ENCODE measurements around the gene MYL12A.
A peak's percentile ranks its signal among the peaks of the same experiment; 100 is the strongest.
"Not testable (repeated sequence)": the region's sequence is repeated elsewhere in the genome, so short reads cannot be mapped to it uniquely, and the experiment has no call there.

Gene MYL12A

DNA sequence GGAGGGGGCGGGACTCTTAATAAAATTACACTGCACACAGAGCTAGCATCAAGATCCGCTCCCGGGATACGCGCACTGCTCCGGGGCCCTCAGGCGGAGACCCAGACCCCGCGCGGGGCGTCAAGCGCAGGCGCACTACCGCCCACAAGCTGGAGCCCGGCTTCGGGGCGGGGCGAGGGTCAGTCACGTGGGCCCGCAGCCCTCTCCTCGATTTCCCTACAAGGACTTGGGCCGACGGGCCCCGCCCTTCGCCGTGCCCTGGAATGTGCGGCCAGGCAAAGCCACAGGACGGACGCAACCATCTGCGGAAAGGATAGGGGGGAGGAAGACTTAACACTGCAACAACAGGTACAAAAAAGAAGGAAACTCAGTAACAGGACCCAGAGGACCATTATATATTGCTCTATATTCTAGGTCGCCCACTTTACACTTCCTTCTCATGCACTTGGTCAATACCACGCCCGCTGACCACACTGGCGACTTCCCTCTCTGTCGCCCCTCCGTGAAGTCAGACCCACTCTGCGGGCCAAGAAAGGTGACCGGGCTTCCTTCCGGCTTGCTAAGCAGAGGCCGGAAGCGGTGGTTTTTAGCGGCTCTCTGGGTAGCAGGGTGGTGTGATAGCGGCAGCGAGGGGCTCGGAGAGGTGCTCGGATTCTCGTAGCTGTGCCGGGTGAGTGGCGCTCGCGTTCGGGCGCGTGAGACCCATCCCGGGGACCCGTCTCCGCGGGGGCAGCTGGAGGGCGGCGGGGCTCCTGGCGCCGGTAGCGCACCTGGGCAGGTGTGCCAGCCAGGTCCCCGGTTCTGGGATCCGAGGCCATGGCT, at the start of gene MYL12A:
Gene MYL12A, plus strand, starts transcription at position 562 of the 822 bp plus-strand sequence. CDS start 5,447 bp downstream, outside the sequence.
- DNase-seq (ENCODE audit: low read depth) = peak; percentile 82

DNA sequence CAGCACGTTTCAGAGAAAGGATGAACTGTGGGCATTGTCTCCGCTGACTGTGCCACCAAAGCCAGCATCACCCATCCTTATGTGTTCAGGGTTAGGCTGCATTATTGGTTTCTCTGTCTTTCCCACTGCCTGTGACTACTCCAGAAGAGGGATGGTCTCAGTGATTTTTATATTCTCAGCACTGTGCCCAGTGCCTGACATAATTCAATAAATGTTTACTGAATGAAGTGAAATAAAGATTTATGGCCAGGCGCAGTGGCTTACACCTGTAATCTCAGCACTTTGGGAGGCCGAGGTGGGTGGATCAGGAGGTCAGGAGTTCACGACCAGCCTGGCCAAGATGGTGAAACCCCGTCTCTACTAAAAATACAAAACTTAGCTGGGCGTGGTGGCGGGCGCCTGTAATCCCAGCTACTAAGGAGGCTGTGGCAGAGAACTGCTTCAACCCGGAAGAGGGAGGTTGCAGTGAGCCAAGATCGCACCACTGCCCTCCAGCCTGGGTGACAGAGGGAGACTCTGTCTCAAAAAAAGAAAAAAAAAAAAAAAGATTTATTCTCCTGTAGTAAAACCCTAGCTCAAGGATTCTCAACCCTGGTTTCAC, 49.2 kb upstream of the MYL12A start:
- not testable (repeated sequence) for DNase-seq (ENCODE audit: low read depth)

DNA sequence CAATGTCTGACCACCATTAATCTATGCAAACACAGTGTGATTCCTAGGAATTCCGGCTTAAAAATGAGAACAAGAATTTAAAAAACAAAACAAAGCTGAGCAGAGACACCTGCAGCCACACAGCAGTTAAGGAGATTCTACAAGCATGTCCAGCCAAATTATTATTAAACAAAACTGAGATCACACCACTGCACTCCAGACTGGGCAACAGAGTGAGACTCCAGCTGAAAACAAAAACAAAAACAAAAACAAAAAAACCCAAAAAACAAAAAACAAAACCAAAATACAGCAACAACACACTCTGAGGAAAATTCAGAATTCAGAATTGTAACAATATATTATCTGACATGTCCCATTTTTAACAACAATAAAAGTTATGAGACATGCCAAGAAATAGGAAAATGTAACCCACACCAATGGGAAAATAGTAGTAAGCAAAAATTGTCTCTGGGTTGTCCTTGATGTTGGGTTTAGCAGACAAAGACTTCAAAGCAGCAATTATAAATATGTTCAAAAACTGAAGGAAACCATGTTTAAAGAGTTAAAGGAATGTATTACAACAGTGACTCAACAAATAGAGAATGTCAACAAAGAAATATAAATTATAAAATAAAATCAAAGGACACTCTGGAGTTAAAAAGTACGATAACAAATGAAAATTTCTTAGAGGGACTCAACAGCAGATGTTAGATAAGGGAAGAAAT, 47.5 kb upstream of the MYL12A start:
- no peak for DNase-seq (ENCODE audit: low read depth)

DNA sequence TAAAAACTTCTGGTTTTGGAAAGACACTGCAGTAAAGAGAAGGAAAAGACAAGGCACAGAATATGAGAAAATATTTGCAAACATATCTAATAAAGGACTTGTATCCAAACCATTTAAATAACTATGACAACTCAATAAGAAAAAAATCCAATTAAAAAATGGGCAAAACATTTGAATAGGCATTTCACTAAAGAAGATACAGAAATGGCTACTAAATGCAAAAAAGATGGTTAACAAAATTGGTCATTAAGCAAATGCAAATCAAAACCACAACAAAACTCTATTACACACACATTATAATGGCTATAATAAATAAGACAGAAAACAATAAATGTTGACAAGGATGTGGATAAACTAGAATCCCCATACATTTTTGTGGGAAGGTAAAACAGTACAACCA, 42.4 kb upstream of the MYL12A start:
- no peak for DNase-seq (ENCODE audit: low read depth)

DNA sequence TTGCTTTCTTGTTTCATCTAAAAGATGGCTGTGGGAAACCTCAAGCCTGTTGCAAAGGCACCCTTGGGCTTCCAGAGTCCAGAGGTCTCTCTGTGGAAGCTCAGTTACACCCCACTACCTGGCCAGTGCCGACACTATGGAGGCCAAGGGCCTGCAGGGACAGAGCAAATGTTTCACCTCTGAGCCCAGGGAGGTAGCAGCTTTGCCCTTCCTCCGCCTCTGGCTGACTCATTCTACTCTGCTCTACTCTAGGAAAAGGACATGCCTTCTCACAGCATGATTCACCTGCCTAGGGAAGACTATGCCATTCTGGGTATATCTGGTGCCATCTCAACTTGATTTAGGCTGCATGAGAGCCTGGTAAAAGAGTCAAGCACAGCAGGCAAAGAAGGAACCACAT, 40.0 kb upstream of the MYL12A start:
- DNase-seq (ENCODE audit: low read depth) = no peak

DNA sequence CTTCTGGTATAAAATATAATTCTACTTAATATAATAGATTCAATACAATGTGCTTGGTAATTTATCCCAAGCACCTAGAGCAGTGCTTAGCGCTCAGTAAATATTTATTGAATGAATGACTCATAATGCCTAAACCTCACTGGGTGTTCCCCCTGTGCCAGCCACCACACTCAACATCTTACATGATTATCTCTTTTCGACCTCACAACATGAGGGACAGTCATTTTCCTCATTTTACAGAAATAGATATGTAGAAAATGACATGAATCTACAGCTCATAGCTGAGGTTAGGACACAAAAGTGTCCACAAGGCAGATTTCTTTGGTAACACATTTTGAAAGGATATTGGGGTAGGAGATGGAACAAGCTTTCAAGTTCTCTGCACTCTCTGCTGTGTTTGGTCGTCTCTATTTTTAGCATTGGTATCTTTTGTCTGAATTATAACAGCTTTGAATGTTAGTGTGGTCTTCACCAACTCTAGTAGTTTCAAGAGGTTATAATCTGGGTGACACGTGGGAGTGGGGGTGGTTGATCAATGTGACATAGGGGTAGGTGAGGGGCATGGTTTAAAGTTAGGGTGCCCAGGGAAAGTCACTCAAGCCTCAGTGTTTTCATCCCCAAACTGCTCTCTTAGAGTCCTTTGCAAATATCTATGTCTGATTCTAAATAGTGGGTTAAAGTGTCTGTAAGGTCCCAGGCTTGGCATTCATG, 37.6 kb upstream of the MYL12A start:
- no peak for DNase-seq (ENCODE audit: low read depth)

GRCh38 chr18:3211236-3211992, 36.2 kb upstream of the MYL12A start:
- no peak for DNase-seq (ENCODE audit: low read depth)

DNA sequence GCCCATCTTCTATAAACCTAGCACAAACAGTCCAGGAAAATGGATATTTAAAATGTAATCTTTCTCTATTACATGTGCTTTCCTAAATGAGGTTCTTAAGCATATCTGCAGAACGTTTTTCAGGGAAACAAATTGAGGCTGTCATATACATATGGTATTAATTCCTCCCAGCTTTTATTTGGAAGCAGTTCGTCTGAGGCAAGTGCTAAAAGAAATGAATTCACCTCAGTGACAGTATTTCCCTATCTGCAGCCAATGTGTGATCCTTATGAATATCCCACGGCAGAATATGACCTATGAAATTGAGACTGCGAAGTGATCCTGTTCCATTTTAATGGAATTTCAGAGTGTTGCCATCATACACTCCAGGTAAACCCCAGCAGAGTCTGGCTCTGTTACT, 34.9 kb upstream of the MYL12A start:
- no peak for DNase-seq (ENCODE audit: low read depth)

DNA sequence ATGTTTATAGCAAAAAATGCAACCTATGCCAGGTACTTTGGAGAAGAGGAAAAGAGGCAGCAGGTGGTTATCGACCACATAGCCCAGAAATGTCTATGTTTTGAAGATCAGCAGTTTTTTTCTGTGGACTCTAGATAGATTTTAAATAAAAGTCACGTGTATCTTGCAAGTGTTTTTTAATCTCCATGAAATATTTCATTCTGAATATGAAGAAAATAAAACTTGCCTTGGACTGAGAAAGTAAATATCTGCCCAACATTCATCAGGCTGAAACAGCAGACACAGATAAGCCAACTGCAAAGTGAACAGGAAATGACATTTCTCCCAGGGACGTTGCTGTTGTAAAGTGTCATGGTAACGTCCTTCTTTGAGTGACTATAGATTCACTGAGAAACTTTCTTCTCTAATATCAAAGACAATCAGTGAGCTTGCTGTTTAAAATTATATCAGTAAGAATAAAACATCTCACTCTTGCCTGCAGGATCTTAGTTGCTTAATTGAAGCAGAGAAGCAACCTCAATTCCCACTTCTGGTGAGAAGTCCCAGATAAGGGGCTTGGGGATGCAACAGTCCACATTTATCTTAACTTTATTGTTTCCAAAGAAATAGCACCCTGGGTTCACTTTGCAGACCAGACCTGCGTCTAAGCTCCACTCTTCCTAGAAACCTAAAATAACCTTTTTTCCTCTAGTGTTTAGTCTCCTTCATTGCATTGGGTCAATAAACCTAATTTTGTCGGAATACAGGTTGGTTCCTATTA, 34.1 kb upstream of the MYL12A start:
- no peak for DNase-seq (ENCODE audit: low read depth)

- DNase-seq (ENCODE audit: low read depth) = no peak
Observed at GRCh38 chr18:3214855-3215637, 32.6 kb upstream of the MYL12A start.

- DNase-seq (ENCODE audit: low read depth) = no peak
Observed at GRCh38 chr18:3216987-3217386, 30.6 kb upstream of the MYL12A start.

DNA sequence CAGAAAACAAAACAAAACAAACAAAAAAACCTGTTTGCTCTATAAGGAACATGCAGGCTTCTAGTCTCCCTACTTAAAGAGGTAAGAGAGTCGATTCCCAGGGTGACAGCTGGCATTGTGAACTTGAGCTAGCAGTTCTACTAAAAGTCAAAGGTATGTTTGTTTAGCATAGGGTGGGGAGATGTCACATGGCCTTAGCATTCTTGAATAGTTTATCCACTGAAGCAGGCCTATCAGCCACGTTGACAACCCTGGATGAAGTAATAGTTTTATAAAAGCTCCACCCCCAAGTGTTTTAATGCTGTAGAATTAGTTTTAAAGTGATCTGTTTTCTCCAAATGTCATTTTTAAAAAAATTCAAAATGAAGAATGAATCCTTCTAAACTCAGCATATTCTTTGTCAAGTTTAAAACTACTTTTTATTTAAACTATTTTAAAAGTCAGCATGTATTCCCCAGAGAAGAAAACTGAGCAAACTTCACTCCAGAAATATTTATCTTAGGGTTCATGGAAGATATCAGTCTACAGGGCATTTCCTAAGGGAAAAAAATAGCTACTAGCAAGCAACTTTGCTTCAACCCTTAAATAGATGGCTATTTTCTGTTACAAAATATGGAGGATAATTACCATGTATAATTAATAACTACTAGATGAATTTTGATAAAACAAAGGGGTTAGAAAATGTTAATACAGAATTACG, 29.5 kb upstream of the MYL12A start:
- DNase-seq (ENCODE audit: low read depth) = no peak

DNA sequence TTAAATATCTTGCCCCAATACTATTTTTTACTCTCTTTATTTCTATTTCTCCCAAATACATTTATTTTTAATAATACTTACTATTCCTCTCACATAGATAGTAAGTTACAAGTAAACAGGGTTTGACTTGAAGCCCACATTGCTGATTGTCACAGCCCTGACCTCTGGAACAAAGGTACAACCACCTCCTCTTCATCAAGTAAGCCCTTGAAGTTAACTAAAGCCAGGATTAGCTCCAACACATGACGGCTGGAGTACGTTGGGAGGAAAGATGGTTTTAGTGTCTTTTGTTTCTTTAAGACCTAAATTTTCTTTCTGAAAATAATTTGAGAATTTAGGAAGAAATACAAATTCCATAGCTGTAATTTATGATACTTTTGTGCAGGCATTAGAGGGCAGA, 28.8 kb upstream of the MYL12A start:
- DNase-seq (ENCODE audit: low read depth) = no peak

DNA sequence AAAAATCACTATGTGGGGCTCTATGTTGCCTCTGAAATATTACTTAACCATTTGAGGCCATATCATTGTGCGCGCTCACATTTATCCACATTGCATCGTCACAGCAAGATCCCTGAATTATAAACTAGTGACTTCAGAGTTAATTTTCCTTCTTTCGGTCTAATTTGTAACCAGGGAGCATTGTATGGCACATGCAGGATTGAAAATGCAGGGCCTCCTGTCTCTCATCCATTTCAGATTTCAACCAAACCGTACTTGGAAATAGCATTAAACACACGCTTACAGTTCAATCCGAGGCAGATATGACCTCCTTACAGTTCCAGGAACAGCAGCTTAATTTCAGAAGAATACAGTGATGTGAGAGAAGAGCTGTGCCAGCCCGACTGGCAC, 28.4 kb upstream of the MYL12A start:
- no peak for DNase-seq (ENCODE audit: low read depth)

GRCh38 chr18:3219631-3220335, 27.8 kb upstream of the MYL12A start, which contains the start of gene MYOM1:
Gene MYOM1 (minus strand): TSS chr18:3219968. CDS start chr18:3215223, 4,745 bp downstream.
- DNase-seq (ENCODE audit: low read depth) = no peak

DNA sequence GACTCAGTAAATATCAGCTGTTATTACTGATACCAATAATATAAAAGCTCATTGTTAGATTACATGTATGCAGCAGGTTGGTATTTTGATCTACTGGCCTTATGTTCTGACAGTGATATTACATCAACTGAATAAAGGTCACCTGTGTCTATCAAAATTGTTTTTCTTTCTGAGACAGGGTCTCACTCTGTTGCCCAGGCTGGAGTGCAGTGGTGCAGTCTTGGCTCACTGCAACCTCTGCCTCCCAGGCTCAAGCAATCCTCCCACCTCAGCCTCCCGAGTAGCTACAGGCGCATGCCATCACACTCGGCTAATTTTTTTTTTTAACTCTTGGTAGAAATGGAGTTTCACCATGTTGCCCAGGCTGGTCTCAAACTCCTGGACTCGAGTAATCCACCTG, 26.7 kb upstream of the MYL12A start:
- DNase-seq (ENCODE audit: low read depth) = not testable (repeated sequence)

DNA sequence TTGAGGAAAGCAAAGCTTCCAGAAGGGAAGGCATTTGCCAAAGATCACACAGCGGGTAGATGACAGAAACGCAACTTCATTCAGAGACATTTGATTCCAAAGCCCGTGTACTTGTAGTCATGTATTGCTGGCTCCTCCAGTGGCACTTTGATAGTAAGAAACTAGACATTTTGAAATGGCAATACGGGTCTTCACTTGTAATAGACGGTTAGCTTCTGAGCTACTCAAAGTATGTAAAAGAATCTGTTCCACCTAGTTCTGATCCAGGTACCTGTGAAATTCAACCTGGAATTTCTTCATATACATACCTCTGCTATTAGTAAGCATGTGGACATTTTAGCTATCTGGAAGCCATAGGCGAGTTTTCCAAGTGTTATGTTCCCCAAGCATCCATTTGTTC, 26.1 kb upstream of the MYL12A start:
- DNase-seq (ENCODE audit: low read depth) = no peak

GRCh38 chr18:3223356-3223755, 24.2 kb upstream of the MYL12A start:
- DNase-seq (ENCODE audit: low read depth) = no peak

- DNase-seq (ENCODE audit: low read depth) = no peak
Observed at GRCh38 chr18:3224223-3224622, 23.4 kb upstream of the MYL12A start.

Data from activated gamma-delta T cell treated with anti-CD3 and anti-CD28 coated beads, Interleukin-2, amount 50 U/mL, for 16 hours (primary cell).